ENCODE measurements around the gene SLC34A2.

DNA sequence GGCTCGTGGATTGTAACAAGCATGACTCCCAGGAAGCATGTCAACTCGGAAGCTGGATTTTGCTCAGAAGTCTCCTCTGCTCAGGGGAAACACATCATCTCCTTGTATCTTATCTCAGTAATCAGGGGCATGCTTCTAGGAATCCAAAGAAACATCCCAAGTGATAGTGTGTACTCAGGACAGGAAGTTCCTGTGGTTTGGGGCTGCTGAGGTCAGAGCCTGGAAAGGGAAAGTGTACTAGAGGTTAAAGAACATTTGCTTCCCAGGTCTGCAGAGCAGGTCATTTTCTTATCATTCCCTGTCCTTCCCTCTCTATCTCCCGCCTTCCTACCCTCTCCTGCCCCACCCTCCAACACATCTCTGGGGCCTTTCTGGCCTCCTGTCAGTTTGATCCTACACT lies 38.8 kb downstream of the SLC34A2 start:
- TF ChIP-seq CTCF (IDR thresholded peaks at IDR 0.05) (no peak), POLR2A (IDR thresholded peaks at IDR 0.05) (no peak)
